Activated T-helper 1 cell treated with Interleukin-2 at 50 U/mL for 16 hours (primary cell): ENCODE data around the gene HS1BP3.

Experiments
- DNase-seq: peaks from one replicate; pipeline ENCODE4 v3.0.0-alpha.2; 2020; ENCODE audit warnings: low read depth

Gene HS1BP3

DNA sequence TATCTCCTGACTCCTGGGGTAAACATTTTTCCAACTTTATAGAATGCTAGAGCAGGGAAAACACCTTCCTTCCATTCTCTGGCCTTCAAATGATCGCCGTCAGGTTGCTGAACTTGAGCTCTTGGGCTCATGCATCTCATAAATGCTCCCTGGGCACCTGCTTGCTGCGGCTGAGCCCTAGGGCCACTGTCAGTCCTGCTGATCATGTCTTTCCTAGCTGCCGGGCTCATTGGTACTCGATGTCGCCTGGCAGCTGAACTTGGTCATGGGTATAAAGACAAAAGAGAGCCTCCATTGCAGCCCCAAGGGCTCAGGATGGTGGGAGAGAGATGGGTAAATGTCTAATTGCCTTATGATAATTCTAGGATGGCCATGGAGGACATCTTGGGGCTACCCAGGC, 80.6 kb downstream of the HS1BP3 start:
- no peak for DNase-seq

DNA sequence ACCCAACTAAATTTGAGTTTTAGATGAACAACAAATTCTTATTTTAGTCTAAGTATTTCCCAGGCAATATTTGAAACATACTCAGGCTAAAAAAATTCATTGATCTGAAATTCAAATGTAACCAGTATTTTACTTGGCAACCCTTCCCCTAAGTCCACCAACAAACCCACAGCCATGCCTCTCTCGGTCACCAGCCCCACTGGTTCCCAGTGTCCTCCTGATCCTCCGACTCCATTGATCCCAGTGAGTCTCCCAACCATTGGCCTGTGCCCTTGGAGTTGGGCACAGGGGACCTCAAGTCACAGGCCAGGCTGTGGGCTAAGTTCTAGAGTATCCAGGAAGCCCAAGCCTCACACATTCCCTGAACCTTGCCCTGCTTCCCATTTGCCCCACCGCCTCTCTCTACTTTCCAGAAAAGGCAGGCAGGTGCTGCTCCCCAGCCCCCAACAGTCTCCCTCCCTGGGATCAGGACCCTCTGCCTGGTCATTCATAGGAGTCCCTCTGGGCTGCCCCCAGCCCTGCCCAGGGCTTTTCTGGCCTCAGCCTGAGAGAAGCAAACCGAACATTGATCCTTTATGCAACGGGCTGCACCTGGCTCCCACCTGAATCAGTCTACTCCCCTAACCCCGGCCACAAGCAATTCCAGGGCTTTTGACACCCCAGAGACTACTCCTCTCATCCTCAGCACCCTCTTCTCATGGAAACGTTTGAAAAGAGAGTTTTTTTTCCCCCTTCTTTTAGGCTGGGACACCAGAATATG, 81.3 kb downstream of the HS1BP3 start:
- DNase-seq, result no peak

DNA sequence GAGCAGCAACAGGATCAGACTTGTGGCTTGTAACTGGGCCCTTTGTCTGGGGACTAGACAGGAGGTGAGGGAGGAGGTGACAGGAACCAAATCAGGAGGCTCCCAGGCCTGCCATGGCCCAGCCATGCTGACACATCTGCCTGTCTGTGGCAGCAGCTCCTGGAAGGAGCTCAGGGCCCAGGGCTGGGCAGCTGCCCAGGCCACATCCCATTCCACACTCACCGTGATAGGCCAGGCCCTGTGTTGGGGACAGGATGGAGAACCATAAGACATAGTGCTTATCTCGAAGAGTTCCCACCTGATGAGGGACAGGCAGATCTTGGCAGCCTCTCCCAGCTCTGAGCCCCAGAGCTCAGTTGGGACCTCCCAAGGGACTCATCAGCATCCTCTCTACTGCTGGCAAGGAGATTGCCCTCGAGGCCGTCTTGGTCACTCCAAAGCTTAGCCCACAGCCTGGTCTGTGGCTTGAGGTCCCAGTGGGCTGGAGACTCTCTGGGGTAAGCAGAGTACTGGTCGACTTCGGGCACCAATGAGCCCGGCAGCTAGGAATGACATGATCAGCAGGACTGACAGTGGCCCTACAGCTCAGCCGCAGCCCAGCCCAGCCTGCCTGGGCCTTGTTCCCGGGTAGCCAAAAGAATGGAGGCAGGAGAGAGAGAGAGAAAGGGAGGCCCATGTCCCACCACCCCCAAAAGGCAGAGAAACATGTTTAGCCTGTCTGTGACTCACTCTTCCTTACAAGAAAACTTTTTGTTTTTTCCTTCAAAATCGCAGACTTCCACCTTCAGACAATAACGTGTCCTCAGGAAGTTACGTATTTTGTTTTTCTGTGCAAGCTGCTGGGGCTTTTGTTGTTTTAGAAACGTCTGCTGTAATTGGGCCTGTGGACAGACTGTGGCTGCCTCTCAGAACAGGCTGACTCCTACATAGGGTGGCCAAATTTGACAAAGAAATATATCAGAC, 82.1 kb downstream of the HS1BP3 start:
- DNase-seq, result no peak

DNA sequence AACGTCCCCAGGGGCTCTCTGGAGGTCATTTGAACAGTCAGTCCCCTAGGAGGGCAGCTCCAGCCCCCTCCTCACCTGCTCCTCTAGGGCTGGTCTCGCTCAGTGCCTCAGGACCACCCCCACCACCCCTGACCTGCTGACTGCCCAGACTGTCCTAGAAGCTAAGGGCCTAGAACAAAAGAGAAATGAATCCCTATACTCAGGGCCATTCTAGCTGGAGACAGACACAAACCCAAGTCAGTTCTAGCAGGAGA, 83.0 kb downstream of the HS1BP3 start:
- DNase-seq, result no peak
